Colon (tissue), 2 donors: ENCODE results near the gene PIEZO2.

ENCODE experiments used
- FAIRE-seq: peaks from 2 replicates; lab custom pipeline; 2012; peaks lifted over from hg19 to GRCh38; lab: Jason Lieb, UNC
- donor health status: control.
- donor health status: control.

The PIEZO2 gene

DNA sequence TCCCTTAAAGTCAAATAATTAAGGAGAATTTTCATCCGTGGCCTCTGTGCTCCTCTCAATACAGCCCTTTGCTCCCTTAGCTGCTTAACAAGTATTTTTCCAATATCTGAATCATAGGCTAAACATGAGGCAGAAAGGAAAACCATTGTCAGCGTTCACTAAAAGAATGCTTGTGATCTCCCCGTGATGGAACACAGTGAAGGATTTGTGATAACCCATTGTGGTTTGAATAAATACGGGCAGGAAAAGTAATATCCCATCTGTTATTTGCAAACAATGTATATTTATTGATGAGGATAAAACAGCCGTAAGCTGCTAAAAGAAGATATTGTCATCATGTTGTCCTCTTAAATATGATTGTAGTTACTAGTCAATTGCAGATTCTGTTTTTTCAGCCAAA lies 365.4 kb downstream of the PIEZO2 start:
- FAIRE-seq, result no peak

GRCh38 chr18:10776493-10776892 lies 372.9 kb downstream of the PIEZO2 start:
- no peak for FAIRE-seq

GRCh38 chr18:10775026-10775425 lies 374.3 kb downstream of the PIEZO2 start:
- no peak for FAIRE-seq

GRCh38 chr18:10771053-10771709 lies 378.2 kb downstream of the PIEZO2 start:
- FAIRE-seq, result no peak

DNA sequence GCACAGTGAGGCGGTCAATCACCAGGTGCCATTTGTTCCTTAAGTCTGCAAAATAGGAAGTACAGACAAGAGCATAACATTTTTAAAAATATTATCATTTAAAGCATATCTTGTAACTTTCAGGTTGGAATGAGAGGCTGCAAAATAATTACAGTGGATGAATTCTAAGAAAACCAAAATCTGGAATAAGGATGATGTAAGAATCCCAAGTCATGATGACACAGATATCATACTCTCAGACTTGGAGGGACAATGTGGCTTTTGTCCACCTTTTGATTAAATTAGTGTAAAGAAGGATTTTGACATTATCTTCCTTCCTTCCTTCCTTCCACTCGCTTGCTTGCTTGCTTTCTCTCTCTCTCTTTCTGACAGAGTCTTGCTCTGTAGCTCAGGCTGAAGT lies 379.1 kb downstream of the PIEZO2 start:
- FAIRE-seq, result no peak

DNA sequence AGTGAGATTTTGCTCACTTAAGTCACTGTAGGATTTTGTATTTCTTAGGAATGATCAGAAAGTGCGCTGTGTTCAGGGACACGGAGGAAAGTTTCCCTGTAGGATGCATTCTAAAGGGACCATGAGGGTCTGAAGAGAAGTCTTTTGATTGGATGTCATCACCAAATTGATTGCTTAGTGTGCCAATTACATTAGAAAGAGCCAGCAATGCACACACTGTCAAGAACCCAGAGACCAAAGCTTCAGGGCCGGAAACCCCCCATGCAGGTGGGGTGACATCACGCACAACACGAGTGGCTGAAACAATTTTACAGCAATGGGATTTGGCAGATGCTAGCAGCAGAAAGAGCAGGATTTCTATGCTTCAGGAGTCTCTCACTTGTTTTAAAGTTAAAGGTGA lies 381.1 kb downstream of the PIEZO2 start:
- FAIRE-seq, result no peak

GRCh38 chr18:10767658-10768057 lies 381.7 kb downstream of the PIEZO2 start:
- FAIRE-seq, result no peak

- FAIRE-seq, result no peak
Observed at GRCh38 chr18:10760986-10761385, 388.4 kb downstream of the PIEZO2 start.

GRCh38 chr18:10759241-10759640 lies 390.1 kb downstream of the PIEZO2 start:
- no peak for FAIRE-seq

DNA sequence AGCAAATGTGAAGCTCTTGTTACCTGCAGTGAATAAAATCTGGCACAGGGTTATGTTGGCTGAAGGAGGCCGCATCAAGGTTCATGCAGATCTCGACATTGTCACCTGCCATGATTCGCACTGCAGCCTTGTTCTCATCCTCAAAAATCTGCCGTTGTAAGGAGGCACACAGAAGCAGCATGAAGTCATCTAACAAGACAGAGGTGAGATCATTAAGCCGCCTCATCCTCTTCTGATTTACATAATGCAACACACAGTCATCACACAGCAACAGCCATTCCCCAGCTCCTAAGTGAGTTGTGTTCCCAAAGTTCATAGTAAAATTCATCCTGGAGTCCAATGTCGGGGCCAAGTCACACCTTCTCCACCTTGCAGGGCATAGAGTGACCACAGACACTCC lies 391.4 kb downstream of the PIEZO2 start:
- FAIRE-seq, result no peak

GRCh38 chr18:10757349-10757748 lies 392.0 kb downstream of the PIEZO2 start:
- no peak for FAIRE-seq

DNA sequence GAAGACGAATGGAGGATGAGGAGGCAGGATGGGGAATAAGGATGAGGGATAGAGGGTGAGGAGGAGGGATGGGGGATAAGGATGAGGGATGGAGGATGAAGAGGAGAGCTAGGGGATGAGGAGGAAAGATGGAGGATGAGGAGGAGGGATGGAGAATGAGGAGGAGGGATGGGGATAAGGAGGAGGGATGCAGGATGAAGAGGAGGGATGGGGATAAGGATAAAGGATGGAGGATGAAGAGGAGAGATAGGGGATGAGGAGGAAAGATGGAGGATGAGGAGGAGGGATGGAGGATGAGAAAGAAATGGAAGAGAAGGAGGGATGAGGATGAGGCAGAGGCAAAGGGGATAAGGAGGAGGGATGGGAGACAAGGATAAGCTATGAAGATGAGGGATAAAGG lies 393.5 kb downstream of the PIEZO2 start:
- no peak for FAIRE-seq

DNA sequence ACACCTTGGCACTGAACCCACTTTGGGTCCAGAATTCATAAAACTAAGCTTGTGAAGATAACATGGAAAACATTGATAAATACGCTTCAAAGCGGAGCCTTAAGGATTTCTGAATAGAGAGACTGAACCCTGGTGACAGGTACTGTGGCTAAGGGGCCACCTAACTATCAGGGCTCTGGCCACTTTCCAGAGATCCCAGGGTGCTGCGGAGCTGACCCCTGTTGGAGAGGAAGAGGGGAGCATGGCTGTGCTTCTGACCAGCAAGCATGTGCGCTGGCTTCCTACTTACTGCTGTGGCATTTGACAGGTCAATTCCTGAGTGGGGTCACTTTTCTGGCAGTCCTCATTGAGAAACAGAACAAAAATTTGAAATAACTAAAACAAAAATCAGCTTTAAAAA lies 395.2 kb downstream of the PIEZO2 start:
- FAIRE-seq, result no peak

DNA sequence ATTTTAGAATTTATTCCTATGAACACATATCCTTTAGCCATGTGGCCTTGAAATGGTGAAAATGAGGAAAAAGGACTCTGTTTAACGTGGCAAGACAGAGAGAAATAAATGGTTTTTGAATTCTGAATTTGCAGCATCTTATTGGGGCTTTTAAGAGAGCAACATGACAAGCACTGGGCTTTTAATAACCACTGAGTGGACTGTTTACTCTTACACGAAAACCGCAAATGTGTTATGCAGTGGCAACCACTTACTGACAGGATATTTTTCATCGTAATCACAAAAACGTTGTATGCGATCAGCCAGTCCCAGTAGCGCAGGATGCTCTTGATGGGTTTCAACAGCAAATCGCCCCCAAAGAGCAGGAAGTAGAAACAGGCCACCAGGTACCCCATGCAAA lies 397.0 kb downstream of the PIEZO2 start:
- FAIRE-seq, result no peak

GRCh38 chr18:10751653-10752052 lies 397.7 kb downstream of the PIEZO2 start:
- no peak for FAIRE-seq

GRCh38 chr18:10750191-10751035 lies 399.0 kb downstream of the PIEZO2 start:
- FAIRE-seq, result no peak

DNA sequence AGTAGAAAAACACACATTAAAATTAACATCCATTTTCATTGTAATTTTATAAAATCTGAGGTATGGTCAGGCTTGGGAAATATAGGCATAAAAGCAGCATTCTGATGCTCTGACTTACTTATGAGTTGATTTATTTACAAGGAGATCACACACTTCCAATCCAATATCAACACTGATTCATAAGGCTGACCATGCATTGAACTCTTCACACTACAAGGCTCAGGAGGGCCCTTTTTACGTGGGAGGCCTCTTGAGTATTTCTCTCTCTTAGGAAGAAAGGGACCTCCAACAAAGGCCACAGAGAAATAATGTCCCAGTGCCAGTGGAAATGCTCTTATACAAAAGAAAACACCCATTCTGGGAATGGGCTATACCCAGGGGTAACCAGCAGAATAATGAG lies 400.7 kb downstream of the PIEZO2 start:
- FAIRE-seq, result no peak

DNA sequence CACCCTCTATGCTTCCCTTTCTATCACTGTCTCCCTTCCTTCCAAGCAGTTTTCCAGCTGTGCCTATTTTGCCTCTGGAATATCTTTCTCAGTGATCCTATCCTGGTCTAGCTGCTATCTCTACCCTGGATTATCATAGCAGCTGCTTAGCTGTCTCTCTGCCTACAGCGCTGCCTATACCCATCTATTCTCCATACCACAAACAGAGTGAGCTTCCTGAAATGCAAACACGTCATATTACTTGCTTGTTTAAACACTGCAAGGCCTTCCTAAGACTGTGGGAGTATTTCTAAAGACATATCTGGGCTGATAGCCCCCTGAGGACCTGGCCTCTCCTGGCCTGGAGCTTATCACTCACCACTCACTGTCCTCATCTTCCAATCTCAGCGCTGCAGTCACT lies 403.4 kb downstream of the PIEZO2 start:
- no peak for FAIRE-seq

DNA sequence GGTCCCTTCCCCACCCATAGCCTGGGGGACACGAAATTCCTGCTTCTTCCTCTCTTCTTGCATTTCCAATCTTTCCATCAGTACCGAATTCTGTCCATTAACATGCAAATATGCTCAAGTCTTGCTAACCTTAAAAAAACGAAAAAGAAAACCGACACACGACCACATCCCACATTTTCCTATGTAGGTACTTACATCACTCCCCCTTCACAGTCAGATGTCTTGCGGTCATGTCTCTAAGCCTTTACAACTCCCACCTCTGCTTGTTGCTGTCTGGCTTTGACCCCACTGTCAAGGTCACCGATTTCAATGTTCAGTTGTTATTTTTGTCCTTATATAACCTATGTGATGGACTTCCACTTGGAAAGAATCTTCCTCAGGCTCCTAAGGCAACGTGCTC lies 404.1 kb downstream of the PIEZO2 start:
- FAIRE-seq, result no peak

DNA sequence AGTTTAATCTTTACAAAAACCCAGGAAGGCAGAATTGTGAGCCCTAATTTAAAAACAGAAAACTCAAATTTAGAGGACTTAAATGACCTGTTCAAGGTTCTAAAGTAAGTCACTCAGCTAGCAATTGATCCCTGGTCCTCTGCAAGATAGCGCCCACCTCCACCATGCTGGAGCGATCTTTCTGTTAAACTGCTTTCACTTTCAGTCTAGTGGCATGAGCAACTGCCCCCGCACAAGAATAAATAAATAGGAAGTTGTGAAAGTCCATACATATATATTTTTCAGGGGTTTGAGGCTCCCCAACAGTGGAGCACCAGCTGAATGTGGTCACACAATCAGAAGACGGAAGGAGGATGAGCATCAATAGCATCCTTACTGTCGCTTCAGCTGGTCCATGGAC lies 405.6 kb downstream of the PIEZO2 start:
- FAIRE-seq, result no peak

DNA sequence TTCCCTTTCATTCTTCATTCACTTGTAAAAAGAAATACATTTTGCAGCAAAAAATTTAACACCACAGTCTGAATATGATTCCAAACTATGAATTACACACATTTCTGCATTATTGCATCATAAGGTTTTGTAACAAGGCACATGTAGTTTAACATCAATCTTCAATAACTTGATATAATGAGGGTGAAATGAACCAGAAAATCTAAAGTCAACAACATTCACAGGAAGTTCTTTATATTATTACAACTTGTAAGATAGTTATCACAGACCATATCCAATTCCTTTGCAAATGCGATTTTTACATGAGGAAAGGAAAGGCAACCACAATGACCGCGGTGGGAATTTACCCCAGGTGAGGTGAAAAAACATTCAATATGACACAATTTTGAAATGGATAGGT lies 410.2 kb downstream of the PIEZO2 start:
- no peak for FAIRE-seq

GRCh38 chr18:10736984-10737383 lies 412.4 kb downstream of the PIEZO2 start:
- no peak for FAIRE-seq

DNA sequence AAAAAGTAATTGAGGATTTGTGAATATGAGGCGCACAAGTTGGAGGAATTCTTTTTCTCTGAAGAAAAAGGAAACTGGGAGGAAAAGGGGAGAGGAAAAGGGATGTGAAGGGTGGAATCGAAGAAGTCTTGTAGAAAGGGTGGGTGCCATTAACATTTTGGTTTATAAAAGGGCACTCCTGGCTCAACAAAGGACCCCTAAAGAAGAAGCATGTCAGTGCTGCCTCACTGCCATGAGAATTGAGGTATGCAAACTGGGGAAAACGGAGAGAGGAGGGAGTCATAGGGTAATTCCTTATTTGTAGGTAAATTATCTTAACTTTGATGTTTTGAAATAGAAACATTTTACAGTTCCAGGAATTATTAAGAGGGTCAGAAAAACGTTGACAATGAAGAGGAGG lies 416.4 kb downstream of the PIEZO2 start:
- FAIRE-seq, result no peak

DNA sequence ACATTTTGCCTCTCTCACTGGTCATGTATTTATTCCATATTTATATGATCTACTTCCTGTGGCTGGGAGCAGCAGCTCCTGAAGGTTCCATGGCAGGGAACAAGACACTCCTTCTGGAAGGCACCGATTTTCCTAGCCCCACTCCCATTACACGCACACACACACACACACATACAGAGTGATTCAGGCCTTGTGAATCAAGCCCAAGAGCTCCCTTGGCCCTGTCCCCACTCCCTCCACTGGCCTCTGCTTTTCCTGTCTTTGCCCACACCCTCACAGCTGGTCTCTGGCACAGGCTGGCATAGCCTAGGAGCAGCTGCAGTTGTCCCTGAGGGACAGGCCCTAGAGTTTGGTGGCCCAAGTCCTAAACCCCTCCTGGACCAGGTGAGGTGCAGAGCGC lies 421.9 kb downstream of the PIEZO2 start:
- no peak for FAIRE-seq
